Measurements from ENCODE around the gene POC1A. TPM values are rescaled to one million over a fixed set of nuclear protein-coding genes. Genes with fewer than 3 reads are reported as not detected.

POC1A gene
- total and polyA plus RNA-seq, 10 of the 15 experiments (the other 5 are each of a cell fraction or from before 2014, with no cell fraction given) = 8.5 to 49.8 (median 23.5) TPM

- CTCF ChIA-PET = no interaction called here
- H3K79me2 ChIP-seq (ENCODE audit: control insufficient read depth, insufficient read depth, low read length) = no peaks in the 10 kb centered on the region
- POLR2A ChIA-PET = interaction anchor here (0.6 kb wide), 1 partner anchor 21 kb away, joined by 4 read pairs; no protein-coding TSS in a partner anchor
- no peak for FAIRE-seq
- H3K9me3 ChIP-seq (replicated peaks; ENCODE audit: control insufficient read depth, insufficient read depth, low read length) = no peaks in the 10 kb centered on the region; the same call in 2 of the 3 replicates
- H3K9ac ChIP-seq (ENCODE audit: control insufficient read depth, insufficient read depth, low read length) = no peak overlapping the region
- no peak for ATAC-seq
- in situ Hi-C loops (cut with MboI) = no loop called here
- RAD21 ChIA-PET (ENCODE audit: unreplicated experiment) = no interaction called here
- no peak overlapping the region for H3K27ac ChIP-seq (ENCODE audit: control insufficient read depth, insufficient read depth)
- SMC1A ChIA-PET (ENCODE audit: uncharacterized antibody, unreplicated experiment) = interaction anchor here (1.3 kb wide), 1 partner anchor 23 kb away, joined by 5 read pairs; no protein-coding TSS in a partner anchor
- H3K36me3 ChIP-seq (ENCODE audit: control insufficient read depth in 2 of 2, insufficient read depth in 2 of 2, low read length in 1 of 2) = peaks cover 0 to 13% of the 10 kb centered on the region in 2 experiments; a peak in 3 of 4 replicates
- intact Hi-C loops (cut with micrococcal nuclease; ENCODE audit: unreplicated experiment) = no loop called here
- DNase-seq (ENCODE audit: low read depth, low spot score) = no peak
- H4K20me1 ChIP-seq (ENCODE audit: control insufficient read depth, insufficient read depth) = no peaks in the 10 kb centered on the region
- no peaks in the 10 kb centered on the region for H3K27me3 ChIP-seq (replicated peaks in 1 of 2; ENCODE audit: control insufficient read depth in 2 of 2, insufficient read depth in 2 of 2, low read length in 1 of 2)
- no peak overlapping the region for H3K4me2 ChIP-seq (ENCODE audit: control insufficient read depth, insufficient read depth)
- BruUV-seq (replicated peaks) = no TSS peak
- no peak for TF ChIP-seq SMAD1 (IDR thresholded peaks at IDR 0.05; ENCODE audit: low read depth, partially characterized antibody)
- TF ChIP-seq TAF1 (IDR thresholded peaks at IDR 0.05; ENCODE audit: borderline replicate concordance, low read depth, low read length) = no peak
- TF ChIP-seq KDM1A (IDR thresholded peaks at IDR 0.05; ENCODE audit: borderline replicate concordance) = no peak
- no peak for TF ChIP-seq ZNF217 (IDR thresholded peaks at IDR 0.05)
- no peak for TF ChIP-seq CBX5 (IDR thresholded peaks at IDR 0.05; ENCODE audit: low read depth)
- TF ChIP-seq CEBPZ (IDR thresholded peaks at IDR 0.05; ENCODE audit: low read depth, low read length) = no peak
- TF ChIP-seq ZNF207 (IDR thresholded peaks at IDR 0.05; ENCODE audit: borderline replicate concordance) = no peak
- no peak for TF ChIP-seq ZNF274 (IDR thresholded peaks at IDR 0.05; ENCODE audit: insufficient read depth, insufficient read length)
- no peak for TF ChIP-seq NR2F1 (conservative IDR thresholded peaks at IDR 0.05)
- no peak for TF ChIP-seq NR2C1 (IDR thresholded peaks at IDR 0.05)
- H3K4me1 ChIP-seq (ENCODE audit: control insufficient read depth, insufficient read depth, low read length) = no peaks in the 10 kb centered on the region
- no peak overlapping the region for H3K4me3 ChIP-seq
- WGBS (ENCODE audit: insufficient coverage, insufficient replicate concordance, low lambda C conversion rate, missing lambda C conversion rate) = 70% methylated on average over 2 of the region's 2 CpGs
- no peak overlapping the region for H2AFZ ChIP-seq (ENCODE audit: control insufficient read depth, low read depth, low read length)
Measured at GRCh38 chr3:52097851-52098507, 56.2 kb downstream of the POC1A start.

All from GM12878 (cell line).